ENCODE measurements around the gene CXorf65. TPM values are rescaled to one million over a fixed set of nuclear protein-coding genes. Genes with fewer than 3 reads are reported as not detected.

The CXorf65 gene
- total RNA-seq, 1 donor from 2014 or later, result not detected

DNA sequence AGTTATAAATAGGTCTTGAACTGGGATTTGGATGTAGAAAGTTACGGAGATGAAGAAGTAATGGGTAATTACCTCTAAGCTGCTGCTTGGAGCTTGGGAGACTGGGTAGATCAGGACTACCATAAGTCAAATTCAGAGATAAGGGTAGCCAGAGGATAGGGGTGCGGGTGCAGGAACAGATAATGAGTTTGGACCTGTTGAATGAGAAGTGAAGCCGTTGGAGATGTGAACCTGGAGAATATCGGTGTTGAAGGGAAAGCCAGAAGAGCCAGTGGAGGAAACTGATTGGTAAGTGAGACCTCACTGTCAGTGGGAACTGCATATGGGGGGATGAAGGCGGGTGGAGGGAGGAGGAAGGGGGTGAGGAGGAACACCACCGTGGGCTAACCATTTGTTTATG is 11.5 kb downstream of the CXorf65 start:
- no peaks in the 10 kb centered on the region for H3K36me3 ChIP-seq
- ATAC-seq (no peak), DNase-seq (no peak)
- H3K27ac ChIP-seq, result no peak overlapping the region
- H3K4me3 ChIP-seq, result peak overlapping the region; percentile 64
- no peaks in the 10 kb centered on the region for H3K27me3 ChIP-seq
- H3K4me1 ChIP-seq, result no peaks in the 10 kb centered on the region
- intact Hi-C loops (cut with DNase I), result no loop called here
- TF ChIP-seq, protein P1, sequence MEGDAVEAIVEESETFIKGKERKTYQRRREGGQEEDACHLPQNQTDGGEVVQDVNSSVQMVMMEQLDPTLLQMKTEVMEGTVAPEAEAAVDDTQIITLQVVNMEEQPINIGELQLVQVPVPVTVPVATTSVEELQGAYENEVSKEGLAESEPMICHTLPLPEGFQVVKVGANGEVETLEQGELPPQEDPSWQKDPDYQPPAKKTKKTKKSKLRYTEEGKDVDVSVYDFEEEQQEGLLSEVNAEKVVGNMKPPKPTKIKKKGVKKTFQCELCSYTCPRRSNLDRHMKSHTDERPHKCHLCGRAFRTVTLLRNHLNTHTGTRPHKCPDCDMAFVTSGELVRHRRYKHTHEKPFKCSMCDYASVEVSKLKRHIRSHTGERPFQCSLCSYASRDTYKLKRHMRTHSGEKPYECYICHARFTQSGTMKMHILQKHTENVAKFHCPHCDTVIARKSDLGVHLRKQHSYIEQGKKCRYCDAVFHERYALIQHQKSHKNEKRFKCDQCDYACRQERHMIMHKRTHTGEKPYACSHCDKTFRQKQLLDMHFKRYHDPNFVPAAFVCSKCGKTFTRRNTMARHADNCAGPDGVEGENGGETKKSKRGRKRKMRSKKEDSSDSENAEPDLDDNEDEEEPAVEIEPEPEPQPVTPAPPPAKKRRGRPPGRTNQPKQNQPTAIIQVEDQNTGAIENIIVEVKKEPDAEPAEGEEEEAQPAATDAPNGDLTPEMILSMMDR (IDR thresholded peaks at IDR 0.05), result no peak
- H3K9me3 ChIP-seq, result no peaks in the 10 kb centered on the region

DNA sequence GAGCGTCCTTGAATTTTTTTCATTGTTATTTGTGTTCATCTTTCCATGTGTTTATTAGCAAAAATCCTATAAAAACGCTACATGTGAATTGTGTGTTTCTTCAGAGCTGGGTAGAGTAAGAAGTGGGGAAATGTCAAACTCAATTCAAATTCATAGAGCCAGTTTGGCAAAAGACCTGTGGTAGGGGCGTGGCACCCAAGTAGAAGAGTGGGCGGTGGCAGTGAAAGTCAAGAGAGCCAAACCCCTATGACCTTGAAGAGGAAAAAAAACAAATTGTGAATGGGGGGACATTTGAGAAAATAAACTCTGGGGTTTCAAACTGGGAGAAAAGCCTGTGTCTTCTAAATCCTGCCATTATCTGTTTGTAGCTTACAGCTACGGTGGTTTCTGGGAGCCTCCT is 15.3 kb downstream of the CXorf65 start:
- no peaks in the 10 kb centered on the region for H3K9me3 ChIP-seq
- H3K4me1 ChIP-seq, result no peaks in the 10 kb centered on the region
- H3K27me3 ChIP-seq, result no peaks in the 10 kb centered on the region
- H3K36me3 ChIP-seq, result no peaks in the 10 kb centered on the region
- TF ChIP-seq, protein P1 (IDR thresholded peaks at IDR 0.05), result no peak
- H3K27ac ChIP-seq, result no peak overlapping the region
- no peak overlapping the region for H3K4me3 ChIP-seq
- intact Hi-C loops (cut with DNase I), result no loop called here
- DNase-seq (no peak), ATAC-seq (no peak)

DNA sequence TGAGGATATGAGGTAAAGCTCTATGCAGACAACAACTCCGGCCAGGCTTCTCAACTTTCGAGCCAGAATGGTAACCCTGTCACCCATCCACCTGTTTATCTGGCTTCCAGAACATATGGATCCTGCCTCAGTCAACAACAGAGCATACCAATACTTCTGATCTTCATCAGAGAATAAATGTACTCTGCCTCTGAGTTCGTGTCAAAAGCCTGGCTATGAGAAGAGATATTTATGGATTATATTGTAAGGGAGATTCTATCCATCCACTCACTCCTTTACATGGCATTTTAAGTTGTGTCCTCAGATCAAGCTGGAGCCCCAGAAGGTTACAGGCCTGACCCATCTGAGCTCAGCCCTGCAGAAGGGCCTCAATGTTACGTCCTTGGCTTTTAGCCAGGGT is 20.6 kb downstream of the CXorf65 start:
- no peak overlapping the region for H3K4me3 ChIP-seq
- no peaks in the 10 kb centered on the region for H3K9me3 ChIP-seq
- TF ChIP-seq, protein P1 (IDR thresholded peaks at IDR 0.05), result no peak
- no peak for ATAC-seq
- no peaks in the 10 kb centered on the region for H3K27me3 ChIP-seq
- no peaks in the 10 kb centered on the region for H3K36me3 ChIP-seq
- H3K4me1 ChIP-seq, result no peaks in the 10 kb centered on the region
- DNase-seq, result no peak
- H3K27ac ChIP-seq, result no peak overlapping the region
- intact Hi-C loops (cut with DNase I), result no loop called here

DNA sequence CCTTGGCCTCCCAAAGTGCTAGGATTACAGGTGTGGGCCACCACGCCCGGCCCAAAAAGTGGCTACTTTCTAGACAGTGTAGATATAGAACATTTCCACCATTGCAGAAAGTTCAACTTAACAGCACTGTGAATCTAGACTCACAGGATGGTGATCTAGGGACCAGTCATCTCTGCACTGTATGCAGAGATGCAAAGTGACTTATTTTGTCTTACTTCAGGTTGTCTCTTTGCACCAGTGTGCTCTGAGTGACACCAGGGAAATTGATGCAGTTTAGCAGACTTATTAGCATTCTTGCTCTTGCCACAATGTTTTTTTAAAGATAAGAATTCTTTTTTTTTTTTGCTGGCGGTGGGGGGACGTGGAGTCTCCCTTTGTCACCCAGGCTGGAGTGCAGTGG is 23.7 kb downstream of the CXorf65 start:
- H3K27ac ChIP-seq, result no peak overlapping the region
- no peak overlapping the region for H3K4me3 ChIP-seq
- ATAC-seq (no peak), DNase-seq (no peak)
- H3K27me3 ChIP-seq, result no peaks in the 10 kb centered on the region
- intact Hi-C loops (cut with DNase I), result no loop called here
- no peaks in the 10 kb centered on the region for H3K36me3 ChIP-seq
- no peaks in the 10 kb centered on the region for H3K9me3 ChIP-seq
- TF ChIP-seq, protein P1 (IDR thresholded peaks at IDR 0.05), result no peak
- H3K4me1 ChIP-seq, result no peaks in the 10 kb centered on the region

DNA sequence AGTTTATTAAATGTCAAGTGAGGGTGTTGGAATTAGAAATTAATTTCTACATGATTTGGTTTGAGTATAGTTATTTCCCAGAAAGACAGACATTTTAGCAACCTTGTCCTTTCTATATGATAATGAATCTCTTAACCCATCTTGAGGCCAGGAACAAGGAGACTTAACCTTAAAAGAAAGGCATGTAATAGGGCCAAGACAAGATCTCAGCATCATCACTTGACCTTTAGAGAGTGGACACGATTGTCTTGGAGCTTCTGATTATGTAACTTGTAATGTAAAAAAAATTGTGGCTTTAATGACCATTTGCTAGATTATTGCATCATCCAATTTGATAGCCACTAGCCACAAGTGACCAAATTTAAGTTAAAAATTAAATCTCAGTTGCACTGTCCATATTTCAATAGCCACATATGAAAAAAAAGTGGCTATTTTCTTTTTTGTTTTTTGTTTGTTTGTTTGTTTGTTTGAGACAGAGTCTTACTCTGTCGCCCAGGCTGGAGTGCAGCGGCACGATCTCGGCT is 24.4 kb downstream of the CXorf65 start:
- no peaks in the 10 kb centered on the region for H3K36me3 ChIP-seq
- no peaks in the 10 kb centered on the region for H3K4me1 ChIP-seq
- no peaks in the 10 kb centered on the region for H3K9me3 ChIP-seq
- TF ChIP-seq, protein P1 (IDR thresholded peaks at IDR 0.05), result no peak
- no peak for ATAC-seq
- H3K4me3 ChIP-seq, result no peak overlapping the region
- intact Hi-C loops (cut with DNase I), result no loop called here
- DNase-seq, result no peak
- no peaks in the 10 kb centered on the region for H3K27me3 ChIP-seq
- no peak overlapping the region for H3K27ac ChIP-seq
